Measurements from ENCODE around the gene PIK3AP1.

The PIK3AP1 gene

DNA sequence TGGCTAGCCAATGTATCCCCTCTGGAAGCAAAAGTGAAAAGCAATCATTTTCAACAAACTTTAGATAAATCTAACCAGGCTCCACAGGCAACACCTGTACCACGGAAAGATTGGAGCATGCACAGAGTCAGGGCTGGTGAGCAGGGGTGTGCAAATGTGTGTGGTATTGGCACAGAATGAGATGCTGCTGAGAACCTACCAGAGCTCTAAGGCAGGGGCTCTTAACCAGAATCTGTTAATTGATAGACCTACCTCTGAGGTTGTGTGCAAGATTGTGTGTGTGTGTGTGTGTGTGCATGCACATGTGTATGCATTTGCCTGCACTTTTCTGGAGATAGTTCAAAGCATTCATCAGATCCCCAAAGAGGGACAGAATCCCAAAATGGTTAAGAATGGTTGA lies 62.9 kb downstream of the PIK3AP1 start:
- no peak overlapping the region for H3K4me3 ChIP-seq (replicated peaks; ENCODE audit: low read depth, low read length)
- TF ChIP-seq, protein P1, sequence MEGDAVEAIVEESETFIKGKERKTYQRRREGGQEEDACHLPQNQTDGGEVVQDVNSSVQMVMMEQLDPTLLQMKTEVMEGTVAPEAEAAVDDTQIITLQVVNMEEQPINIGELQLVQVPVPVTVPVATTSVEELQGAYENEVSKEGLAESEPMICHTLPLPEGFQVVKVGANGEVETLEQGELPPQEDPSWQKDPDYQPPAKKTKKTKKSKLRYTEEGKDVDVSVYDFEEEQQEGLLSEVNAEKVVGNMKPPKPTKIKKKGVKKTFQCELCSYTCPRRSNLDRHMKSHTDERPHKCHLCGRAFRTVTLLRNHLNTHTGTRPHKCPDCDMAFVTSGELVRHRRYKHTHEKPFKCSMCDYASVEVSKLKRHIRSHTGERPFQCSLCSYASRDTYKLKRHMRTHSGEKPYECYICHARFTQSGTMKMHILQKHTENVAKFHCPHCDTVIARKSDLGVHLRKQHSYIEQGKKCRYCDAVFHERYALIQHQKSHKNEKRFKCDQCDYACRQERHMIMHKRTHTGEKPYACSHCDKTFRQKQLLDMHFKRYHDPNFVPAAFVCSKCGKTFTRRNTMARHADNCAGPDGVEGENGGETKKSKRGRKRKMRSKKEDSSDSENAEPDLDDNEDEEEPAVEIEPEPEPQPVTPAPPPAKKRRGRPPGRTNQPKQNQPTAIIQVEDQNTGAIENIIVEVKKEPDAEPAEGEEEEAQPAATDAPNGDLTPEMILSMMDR (IDR thresholded peaks at IDR 0.05; ENCODE audit: low read depth, low read length, missing control alignments) = no peak
- no peak for DNase-seq (ENCODE audit: extremely low read depth, low read depth)

DNA sequence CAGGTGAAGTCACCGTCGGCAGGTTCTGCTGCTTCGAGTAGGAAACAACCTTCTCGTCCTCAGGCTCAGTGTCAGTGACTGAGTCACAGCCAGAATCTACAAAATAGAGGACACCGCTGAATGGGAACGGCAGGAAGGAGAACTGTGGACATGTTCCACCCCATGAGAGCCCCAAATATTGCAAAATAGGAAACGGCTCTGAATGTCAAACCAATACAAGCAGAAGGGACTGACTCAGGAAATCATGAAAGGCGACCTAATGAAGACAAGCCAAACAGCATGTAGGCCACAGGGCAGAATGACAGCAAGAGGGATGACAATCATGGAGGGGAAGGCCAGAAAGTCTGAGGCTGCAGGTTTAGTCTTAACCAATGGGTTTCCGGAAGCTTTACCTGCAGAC lies 63.5 kb downstream of the PIK3AP1 start:
- H3K4me3 ChIP-seq (replicated peaks; ENCODE audit: low read depth, low read length) = no peak overlapping the region
- no peak for DNase-seq (ENCODE audit: extremely low read depth, low read depth)
- TF ChIP-seq, protein P1 (IDR thresholded peaks at IDR 0.05; ENCODE audit: low read depth, low read length, missing control alignments) = no peak

DNA sequence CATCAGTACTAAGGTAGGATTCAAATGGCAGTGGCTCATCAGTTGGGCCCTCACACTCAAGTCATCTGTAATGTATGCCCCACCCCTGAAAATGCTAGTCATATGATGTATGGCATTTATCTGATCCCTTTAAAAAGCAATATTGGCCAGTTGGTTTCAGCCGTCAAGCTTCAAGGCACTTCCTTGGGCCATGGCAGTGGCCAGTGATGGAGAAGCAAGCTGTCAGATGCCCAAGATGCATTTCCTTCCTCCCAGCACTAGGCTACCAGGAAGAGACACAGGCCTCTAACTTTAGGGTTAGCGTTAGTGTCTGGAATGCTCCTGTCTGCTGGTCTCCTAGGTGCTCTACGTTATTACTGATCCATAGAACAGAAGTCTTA lies 64.1 kb downstream of the PIK3AP1 start:
- no peak for DNase-seq (ENCODE audit: extremely low read depth, low read depth)
- H3K4me3 ChIP-seq (replicated peaks; ENCODE audit: low read depth, low read length) = no peak overlapping the region
- TF ChIP-seq, protein P1 (IDR thresholded peaks at IDR 0.05; ENCODE audit: low read depth, low read length, missing control alignments) = no peak

DNA sequence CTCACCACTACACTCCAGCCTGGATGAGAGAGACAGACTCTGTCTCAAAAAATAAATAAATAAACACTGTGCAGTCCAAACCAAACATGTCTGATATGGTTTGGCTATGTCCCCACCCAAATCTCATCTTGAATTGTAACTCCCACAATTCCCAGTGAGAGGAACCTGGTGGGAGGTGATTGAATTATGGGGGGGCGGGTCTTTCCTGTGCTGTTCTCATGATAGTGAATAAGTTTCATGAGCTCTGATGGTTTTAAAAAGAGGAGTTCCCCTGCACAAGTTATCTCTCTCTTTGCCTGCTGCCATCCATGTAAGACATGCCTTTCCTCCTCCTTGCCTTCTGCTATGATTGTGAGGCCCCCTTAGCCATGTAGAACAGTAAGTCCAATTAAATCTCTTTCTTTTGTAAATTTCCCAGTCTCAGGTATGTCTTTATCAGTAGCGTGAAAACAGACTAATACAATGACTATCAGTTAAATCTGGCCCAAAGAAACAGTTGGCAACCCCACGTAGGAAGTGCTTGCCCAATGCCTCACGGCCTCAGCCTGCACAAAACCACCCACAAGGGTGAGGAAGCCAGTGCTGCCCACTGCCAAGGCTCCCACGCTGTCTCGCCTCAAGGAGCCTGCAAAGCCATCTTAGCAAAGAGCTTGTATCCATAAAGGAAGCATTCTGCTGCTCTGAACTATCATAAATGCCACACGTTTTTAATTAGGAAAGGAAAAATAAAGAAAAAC lies 64.7 kb downstream of the PIK3AP1 start:
- DNase-seq (ENCODE audit: extremely low read depth, low read depth) = no peak
- TF ChIP-seq, protein P1 (IDR thresholded peaks at IDR 0.05; ENCODE audit: low read depth, low read length, missing control alignments) = no peak
- no peak overlapping the region for H3K4me3 ChIP-seq (replicated peaks; ENCODE audit: low read depth, low read length)

DNA sequence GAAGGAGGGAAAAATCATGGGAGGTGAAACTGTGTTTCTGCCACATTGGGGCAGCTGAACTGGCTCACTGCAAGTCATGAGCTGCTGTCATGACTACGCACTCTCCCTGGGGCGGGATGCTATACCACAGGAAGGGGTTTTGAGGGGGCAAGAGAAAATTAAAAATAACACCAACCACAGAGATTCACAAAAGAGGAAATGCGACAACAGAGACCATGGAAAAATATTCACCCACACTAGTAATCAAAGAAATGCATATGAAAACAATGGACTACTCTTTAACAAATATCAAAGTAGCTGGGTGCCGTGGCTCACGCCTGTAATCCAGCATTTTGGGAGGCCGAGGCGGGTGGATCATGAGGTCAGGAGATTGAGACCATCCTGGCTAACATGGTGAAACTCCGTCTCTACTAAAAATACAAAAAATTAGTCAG lies 68.3 kb downstream of the PIK3AP1 start:
- no peak for DNase-seq (ENCODE audit: extremely low read depth, low read depth)
- TF ChIP-seq, protein P1 (IDR thresholded peaks at IDR 0.05; ENCODE audit: low read depth, low read length, missing control alignments) = no peak
- no peak overlapping the region for H3K4me3 ChIP-seq (replicated peaks; ENCODE audit: low read depth, low read length)

DNA sequence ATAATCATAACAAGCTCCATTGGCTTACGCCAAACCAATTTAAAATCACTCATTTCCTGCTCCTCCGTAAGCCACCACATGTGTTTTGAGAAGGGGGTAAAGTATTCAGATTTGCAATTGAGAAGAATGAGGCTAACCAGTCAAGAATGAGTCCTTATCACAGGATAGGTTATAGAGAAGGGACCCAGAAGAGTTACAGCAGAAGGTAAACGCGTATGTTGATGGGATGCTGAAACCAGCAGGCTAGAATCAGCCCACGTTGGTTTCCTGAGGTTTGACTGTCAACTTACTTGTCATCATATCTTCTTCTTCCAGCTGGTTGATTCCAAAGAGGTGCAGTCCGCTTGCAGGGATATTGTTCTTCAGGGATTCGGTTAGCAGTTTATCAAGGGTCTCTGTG lies 69.4 kb downstream of the PIK3AP1 start:
- TF ChIP-seq, protein P1 (IDR thresholded peaks at IDR 0.05; ENCODE audit: low read depth, low read length, missing control alignments) = no peak
- DNase-seq (ENCODE audit: extremely low read depth, low read depth) = no peak
- H3K4me3 ChIP-seq (replicated peaks; ENCODE audit: low read depth, low read length) = no peak overlapping the region

DNA sequence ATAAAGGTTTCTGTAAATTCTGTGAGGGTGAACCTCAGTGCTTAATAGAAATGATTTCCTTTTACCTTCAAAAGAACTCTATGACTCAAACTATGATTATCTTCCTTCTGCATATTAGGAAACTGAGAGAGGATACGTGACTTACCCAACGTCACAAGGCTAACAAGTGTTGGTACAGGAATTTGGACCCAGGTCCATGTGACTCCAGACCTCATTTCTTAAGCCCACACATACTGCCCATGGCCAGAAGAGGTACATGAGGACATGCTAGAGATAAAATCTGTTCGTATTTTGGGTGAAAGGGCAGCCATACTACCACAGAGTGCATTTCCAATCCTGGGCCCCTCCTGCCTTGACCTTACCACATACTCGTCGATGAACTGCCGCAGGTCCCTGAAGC lies 72.0 kb downstream of the PIK3AP1 start:
- H3K4me3 ChIP-seq (replicated peaks; ENCODE audit: low read depth, low read length) = no peak overlapping the region
- TF ChIP-seq, protein P1 (IDR thresholded peaks at IDR 0.05; ENCODE audit: low read depth, low read length, missing control alignments) = no peak
- no peak for DNase-seq (ENCODE audit: extremely low read depth, low read depth)

Data from HFF-Myc (cell line).